Fibroblast of skin of right quadriceps (primary cell): ENCODE data around the gene IFNL2.

Source experiments
- DNase-seq: peaks from one replicate; pipeline ENCODE4 v3.0.0-alpha.2; 2013

Gene IFNL2

DNA sequence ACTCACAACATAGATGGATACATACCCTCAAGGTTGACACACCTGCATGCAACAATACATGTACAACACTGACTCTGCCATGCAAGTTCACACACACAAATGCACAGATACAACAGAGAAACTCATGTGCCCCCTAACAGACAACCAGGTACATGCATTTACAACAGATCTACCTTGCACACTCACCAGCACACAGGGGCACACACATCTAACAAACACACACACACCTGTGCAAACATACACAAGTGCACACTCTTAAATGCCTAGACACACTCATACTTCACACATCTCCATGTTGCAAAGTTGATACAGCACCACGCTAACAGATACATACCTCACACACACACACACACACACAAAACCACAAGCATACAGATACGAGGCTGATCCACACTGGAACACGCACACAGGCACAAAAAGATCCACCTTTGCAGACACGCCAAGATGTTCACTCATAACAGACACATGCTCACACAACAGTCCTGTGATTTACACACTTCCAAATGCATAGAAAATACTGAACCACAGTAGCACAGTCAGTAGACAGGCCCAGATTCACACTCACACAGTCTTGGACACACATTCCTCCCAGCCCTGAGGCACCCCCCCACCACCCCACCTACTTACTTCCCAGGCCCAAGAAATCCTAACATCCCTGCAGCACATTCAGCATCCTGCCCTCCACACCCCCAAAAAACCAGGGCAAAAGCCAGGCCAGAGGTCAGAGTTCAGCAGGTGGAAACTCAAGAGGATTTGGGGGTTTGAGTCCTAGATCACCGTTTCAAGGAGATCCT, 51.1 kb downstream of the IFNL2 start:
- DNase-seq: no peak
